ENCODE data around the gene TMEM107. TPM values are rescaled to one million over a fixed set of nuclear protein-coding genes. Genes with fewer than 3 reads are reported as not detected.

The TMEM107 gene
- total RNA-seq, 1 experiment from 2014 or later, result 17.2 TPM

DNA sequence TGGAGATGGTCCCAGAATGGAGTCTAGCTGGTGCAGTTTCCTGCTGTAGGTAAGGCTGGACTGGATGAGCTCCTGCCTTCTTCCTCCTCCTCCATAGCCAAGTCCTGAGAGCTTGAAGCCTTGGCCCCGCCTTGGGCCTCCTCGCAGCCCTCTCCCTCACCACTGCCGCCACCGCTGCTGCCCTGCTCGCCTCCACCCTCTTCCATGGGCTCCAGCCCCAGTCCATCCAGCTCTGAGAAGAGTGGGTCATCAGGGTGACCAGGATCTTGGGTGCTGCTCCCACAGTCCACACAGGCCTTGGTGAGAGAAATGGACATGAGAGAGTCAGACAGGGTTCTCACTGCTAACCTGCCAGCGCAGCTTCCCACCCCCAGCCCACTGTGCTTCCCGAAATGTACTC, 35.1 kb downstream of the TMEM107 start:
- DNase-seq (ENCODE audit: low spot score) (no peak), ATAC-seq (no peak)
- ChIA-PET CTCF (interaction anchor here (1.0 to 3.3 kb wide), 4 partner anchors 17 to 68 kb away, joined by 3 to 13 read pairs (median 3); partner anchors contain the start of gene ALOXE3), POLR2A (interaction anchor here (1.6 to 2.3 kb wide), 2 partner anchors 13 to 16 kb away, joined by 5 to 12 read pairs; no protein-coding TSS in a partner anchor)
- Mint-ChIP-seq H3K36me3 (peaks cover 20% of the 10 kb centered on the region), H3K27ac (no peak overlapping the region), H3K4me3 (no peak overlapping the region), H3K27me3 (ENCODE audit: low read depth) (no peaks in the 10 kb centered on the region; the same call in 1 of the 2 replicates), H3K9me3 (no peaks in the 10 kb centered on the region), H3K4me1 (0 out of 2 replicates have a peak, but pooled peaks cover 2% of the 10 kb centered on the region)
- TF ChIP-seq, protein P1, sequence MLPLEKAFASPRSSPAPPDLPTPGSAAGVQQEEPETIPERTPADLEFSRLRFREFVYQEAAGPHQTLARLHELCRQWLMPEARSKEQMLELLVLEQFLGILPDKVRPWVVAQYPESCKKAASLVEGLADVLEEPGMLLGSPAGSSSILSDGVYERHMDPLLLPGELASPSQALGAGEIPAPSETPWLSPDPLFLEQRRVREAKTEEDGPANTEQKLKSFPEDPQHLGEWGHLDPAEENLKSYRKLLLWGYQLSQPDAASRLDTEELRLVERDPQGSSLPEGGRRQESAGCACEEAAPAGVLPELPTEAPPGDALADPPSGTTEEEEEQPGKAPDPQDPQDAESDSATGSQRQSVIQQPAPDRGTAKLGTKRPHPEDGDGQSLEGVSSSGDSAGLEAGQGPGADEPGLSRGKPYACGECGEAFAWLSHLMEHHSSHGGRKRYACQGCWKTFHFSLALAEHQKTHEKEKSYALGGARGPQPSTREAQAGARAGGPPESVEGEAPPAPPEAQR (CRISPR knock-in tag; IDR thresholded peaks at IDR 0.05), result no peak
- TF ChIP-seq, protein P2, sequence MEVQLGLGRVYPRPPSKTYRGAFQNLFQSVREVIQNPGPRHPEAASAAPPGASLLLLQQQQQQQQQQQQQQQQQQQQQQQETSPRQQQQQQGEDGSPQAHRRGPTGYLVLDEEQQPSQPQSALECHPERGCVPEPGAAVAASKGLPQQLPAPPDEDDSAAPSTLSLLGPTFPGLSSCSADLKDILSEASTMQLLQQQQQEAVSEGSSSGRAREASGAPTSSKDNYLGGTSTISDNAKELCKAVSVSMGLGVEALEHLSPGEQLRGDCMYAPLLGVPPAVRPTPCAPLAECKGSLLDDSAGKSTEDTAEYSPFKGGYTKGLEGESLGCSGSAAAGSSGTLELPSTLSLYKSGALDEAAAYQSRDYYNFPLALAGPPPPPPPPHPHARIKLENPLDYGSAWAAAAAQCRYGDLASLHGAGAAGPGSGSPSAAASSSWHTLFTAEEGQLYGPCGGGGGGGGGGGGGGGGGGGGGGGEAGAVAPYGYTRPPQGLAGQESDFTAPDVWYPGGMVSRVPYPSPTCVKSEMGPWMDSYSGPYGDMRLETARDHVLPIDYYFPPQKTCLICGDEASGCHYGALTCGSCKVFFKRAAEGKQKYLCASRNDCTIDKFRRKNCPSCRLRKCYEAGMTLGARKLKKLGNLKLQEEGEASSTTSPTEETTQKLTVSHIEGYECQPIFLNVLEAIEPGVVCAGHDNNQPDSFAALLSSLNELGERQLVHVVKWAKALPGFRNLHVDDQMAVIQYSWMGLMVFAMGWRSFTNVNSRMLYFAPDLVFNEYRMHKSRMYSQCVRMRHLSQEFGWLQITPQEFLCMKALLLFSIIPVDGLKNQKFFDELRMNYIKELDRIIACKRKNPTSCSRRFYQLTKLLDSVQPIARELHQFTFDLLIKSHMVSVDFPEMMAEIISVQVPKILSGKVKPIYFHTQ (CRISPR knock-in tag; IDR thresholded peaks at IDR 0.05), result no peak
- no peak for TF ChIP-seq JAZF1 (CRISPR knock-in tag; IDR thresholded peaks at IDR 0.05)
- TF ChIP-seq, protein P3, sequence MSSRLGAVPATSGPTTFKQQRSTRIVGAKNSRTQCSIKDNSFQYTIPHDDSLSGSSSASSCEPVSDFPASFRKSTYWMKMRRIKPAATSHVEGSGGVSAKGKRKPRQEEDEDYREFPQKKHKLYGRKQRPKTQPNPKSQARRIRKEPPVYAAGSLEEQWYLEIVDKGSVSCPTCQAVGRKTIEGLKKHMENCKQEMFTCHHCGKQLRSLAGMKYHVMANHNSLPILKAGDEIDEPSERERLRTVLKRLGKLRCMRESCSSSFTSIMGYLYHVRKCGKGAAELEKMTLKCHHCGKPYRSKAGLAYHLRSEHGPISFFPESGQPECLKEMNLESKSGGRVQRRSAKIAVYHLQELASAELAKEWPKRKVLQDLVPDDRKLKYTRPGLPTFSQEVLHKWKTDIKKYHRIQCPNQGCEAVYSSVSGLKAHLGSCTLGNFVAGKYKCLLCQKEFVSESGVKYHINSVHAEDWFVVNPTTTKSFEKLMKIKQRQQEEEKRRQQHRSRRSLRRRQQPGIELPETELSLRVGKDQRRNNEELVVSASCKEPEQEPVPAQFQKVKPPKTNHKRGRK (CRISPR knock-in tag; IDR thresholded peaks at IDR 0.05; ENCODE audit: borderline replicate concordance), result no peak
- no peak for TF ChIP-seq HMGA2 (CRISPR knock-in tag; IDR thresholded peaks at IDR 0.05)
- TF ChIP-seq, protein P4, sequence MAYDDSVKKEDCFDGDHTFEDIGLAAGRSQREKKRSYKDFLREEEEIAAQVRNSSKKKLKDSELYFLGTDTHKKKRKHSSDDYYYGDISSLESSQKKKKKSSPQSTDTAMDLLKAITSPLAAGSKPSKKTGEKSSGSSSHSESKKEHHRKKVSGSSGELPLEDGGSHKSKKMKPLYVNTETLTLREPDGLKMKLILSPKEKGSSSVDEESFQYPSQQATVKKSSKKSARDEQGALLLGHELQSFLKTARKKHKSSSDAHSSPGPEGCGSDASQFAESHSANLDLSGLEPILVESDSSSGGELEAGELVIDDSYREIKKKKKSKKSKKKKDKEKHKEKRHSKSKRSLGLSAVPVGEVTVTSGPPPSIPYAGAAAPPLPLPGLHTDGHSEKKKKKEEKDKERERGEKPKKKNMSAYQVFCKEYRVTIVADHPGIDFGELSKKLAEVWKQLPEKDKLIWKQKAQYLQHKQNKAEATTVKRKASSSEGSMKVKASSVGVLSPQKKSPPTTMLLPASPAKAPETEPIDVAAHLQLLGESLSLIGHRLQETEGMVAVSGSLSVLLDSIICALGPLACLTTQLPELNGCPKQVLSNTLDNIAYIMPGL (CRISPR knock-in tag; IDR thresholded peaks at IDR 0.05), result no peak
- no peak for TF ChIP-seq SMAD3 (CRISPR knock-in tag; IDR thresholded peaks at IDR 0.05; ENCODE audit: borderline replicate concordance)
- no peak for TF ChIP-seq EMX1 (CRISPR knock-in tag; IDR thresholded peaks at IDR 0.05)
- no peak for TF ChIP-seq IRF2 (CRISPR knock-in tag; IDR thresholded peaks at IDR 0.05; ENCODE audit: borderline replicate concordance, low read depth)
- TF ChIP-seq NFATC4 (CRISPR knock-in tag; IDR thresholded peaks at IDR 0.05), result no peak
- no peak for TF ChIP-seq OVOL2 (CRISPR knock-in tag; IDR thresholded peaks at IDR 0.05; ENCODE audit: borderline replicate concordance)
- TF ChIP-seq GABPB1 (CRISPR knock-in tag; IDR thresholded peaks at IDR 0.05), result no peak
- no peak for TF ChIP-seq GTF2I (CRISPR knock-in tag; conservative IDR thresholded peaks at IDR 0.05)
- no peak for TF ChIP-seq TP53 (CRISPR knock-in tag; IDR thresholded peaks at IDR 0.05)
- TF ChIP-seq, protein P5, sequence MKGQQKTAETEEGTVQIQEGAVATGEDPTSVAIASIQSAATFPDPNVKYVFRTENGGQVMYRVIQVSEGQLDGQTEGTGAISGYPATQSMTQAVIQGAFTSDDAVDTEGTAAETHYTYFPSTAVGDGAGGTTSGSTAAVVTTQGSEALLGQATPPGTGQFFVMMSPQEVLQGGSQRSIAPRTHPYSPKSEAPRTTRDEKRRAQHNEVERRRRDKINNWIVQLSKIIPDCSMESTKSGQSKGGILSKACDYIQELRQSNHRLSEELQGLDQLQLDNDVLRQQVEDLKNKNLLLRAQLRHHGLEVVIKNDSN (CRISPR knock-in tag; IDR thresholded peaks at IDR 0.05), result no peak
- TF ChIP-seq SP1 (CRISPR knock-in tag; conservative IDR thresholded peaks at IDR 0.05), result no peak
- no peak for TF ChIP-seq FOXP1 (CRISPR knock-in tag; IDR thresholded peaks at IDR 0.05; ENCODE audit: borderline replicate concordance)
- TF ChIP-seq ATF1 (CRISPR knock-in tag; IDR thresholded peaks at IDR 0.05), result no peak
- TF ChIP-seq, protein P6, sequence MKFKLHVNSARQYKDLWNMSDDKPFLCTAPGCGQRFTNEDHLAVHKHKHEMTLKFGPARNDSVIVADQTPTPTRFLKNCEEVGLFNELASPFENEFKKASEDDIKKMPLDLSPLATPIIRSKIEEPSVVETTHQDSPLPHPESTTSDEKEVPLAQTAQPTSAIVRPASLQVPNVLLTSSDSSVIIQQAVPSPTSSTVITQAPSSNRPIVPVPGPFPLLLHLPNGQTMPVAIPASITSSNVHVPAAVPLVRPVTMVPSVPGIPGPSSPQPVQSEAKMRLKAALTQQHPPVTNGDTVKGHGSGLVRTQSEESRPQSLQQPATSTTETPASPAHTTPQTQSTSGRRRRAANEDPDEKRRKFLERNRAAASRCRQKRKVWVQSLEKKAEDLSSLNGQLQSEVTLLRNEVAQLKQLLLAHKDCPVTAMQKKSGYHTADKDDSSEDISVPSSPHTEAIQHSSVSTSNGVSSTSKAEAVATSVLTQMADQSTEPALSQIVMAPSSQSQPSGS (CRISPR knock-in tag; IDR thresholded peaks at IDR 0.05; ENCODE audit: borderline replicate concordance, low read depth), result no peak

Measured in WTC11 (cell line).